H1 (cell line): ENCODE measurements around the gene TEKT5. TPM values are rescaled to one million over a fixed set of nuclear protein-coding genes. Genes with fewer than 3 reads are reported as not detected.

ENCODE experiments used
- CTCF ChIA-PET: fragments of 300-600 bp; sonication (Branson Sonifier 250); formaldehyde crosslinking; loops from one replicate; lab custom pipeline; 2021; ENCODE audit not compliant: partially characterized antibody; lab: Charles Lee
- POLR2A ChIA-PET: fragments of 300-600 bp; sonication (Branson Sonifier 250); formaldehyde crosslinking; loops from one replicate; lab custom pipeline; 2021; ENCODE audit warnings: inconsistent platforms; ENCODE audit not compliant: partially characterized antibody; lab: Charles Lee
- DNase-seq, 2 experiments: peaks; one replicate each; pipeline versions ENCODE4 v3.0.0 to v3.0.0-alpha.2; 2010 to 2022; ENCODE audit warnings: low spot score in 2 of 2, low read depth in 1 of 2, mixed read lengths in 1 of 2
- FAIRE-seq: peaks from 2 replicates; lab custom pipeline; 2011; peaks lifted over from hg19 to GRCh38; lab: Jason Lieb, UNC
- H2AFZ ChIP-seq: 2 replicates; pipeline ENCODE4 v1.8.1; 2012; ENCODE audit warnings: low read length, inconsistent platforms
- H2AK5ac ChIP-seq: 2 replicates; pipeline ENCODE4 v1.6.1; 2013; ENCODE audit warnings: low read depth, low read length
- H2BK120ac ChIP-seq: replicated peaks from 2 replicates; pipeline ENCODE3; 2013; ENCODE audit warnings: low read depth, low read length, inconsistent platforms
- H2BK12ac ChIP-seq: 2 replicates; pipeline ENCODE4 v1.6.1; 2013; ENCODE audit warnings: low read depth, low read length
- H2BK15ac ChIP-seq: 2 replicates; pipeline ENCODE4 v1.6.1; 2013; ENCODE audit warnings: low read length
- H2BK20ac ChIP-seq: 2 replicates; pipeline ENCODE4 v1.6.1; 2013; ENCODE audit warnings: low read length
- H2BK5ac ChIP-seq: 2 replicates; pipeline ENCODE4 v1.6.1; 2013; ENCODE audit warnings: low read depth, low read length
- H3K14ac ChIP-seq: 2 replicates; pipeline ENCODE4 v1.6.1; 2013; ENCODE audit warnings: inconsistent platforms; ENCODE audit not compliant: insufficient read length
- H3K18ac ChIP-seq: 2 replicates; pipeline ENCODE4 v1.6.1; 2013; ENCODE audit warnings: low read length; ENCODE audit errors: extremely low read depth
- H3K23ac ChIP-seq: 2 replicates; pipeline ENCODE4 v1.6.1; 2013; ENCODE audit warnings: inconsistent platforms; ENCODE audit not compliant: insufficient read length
- H3K23me2 ChIP-seq: 2 replicates; pipeline ENCODE4 v1.6.1; 2013; ENCODE audit warnings: low read depth, low read length
- H3K27ac ChIP-seq: 2 replicates; pipeline ENCODE4 v1.6.1; 2011; ENCODE audit warnings: low read depth, low read length, inconsistent platforms
- H3K27me3 ChIP-seq, 4 experiments: replicated peaks in 1 of 4; 1 replicate in 1 of 4; 2 replicates in 3 of 4; pipeline versions ENCODE4 v1.6.1 to v1.8.1; 2011 to 2013; ENCODE audit warnings: low read length in 3 of 4, mild to moderate bottlenecking in 3 of 4, inconsistent platforms in 2 of 4, mixed read lengths in 2 of 4, moderate library complexity in 1 of 4; ENCODE audit not compliant: control insufficient read depth in 3 of 4, insufficient read depth in 3 of 4; ENCODE audit errors: extremely low read depth in 1 of 4
- H3K36me3 ChIP-seq, 4 experiments: 2 replicates each; pipeline versions ENCODE4 v1.6.1 to v1.8.1; 2011 to 2013; ENCODE audit warnings: mild to moderate bottlenecking in 4 of 4, low read length in 3 of 4, moderate library complexity in 2 of 4, control low read depth in 1 of 4, inconsistent platforms in 1 of 4; ENCODE audit not compliant: insufficient read depth in 4 of 4, control insufficient read depth in 2 of 4
- H3K4ac ChIP-seq: replicated peaks from 2 replicates; pipeline ENCODE3; 2013; ENCODE audit warnings: low read length, low read depth, mixed read lengths, inconsistent platforms; ENCODE audit not compliant: insufficient read length
- H3K4me1 ChIP-seq, 4 experiments: replicated peaks in 1 of 4; 1 replicate in 1 of 4; 2 replicates in 3 of 4; pipeline versions ENCODE4 v1.6.1 to v1.8.1; 2011 to 2013; ENCODE audit warnings: low read length in 3 of 4, inconsistent platforms in 2 of 4, mixed read lengths in 1 of 4; ENCODE audit not compliant: insufficient read depth in 4 of 4, control insufficient read depth in 3 of 4
- H3K4me2 ChIP-seq, 2 experiments: 2 replicates each; pipeline versions ENCODE4 v1.6.1 to v1.8.1; 2011 to 2013; ENCODE audit warnings: low read depth in 2 of 2, low read length in 2 of 2, control low read depth in 1 of 2, inconsistent platforms in 1 of 2, mild to moderate bottlenecking in 1 of 2; ENCODE audit not compliant: insufficient read depth in 1 of 2
- H3K4me3 ChIP-seq, 4 experiments: fragments of 200-600, 300-600 bp in 1 of 4; sonication (generic), shearing (Covaris generic), sonication (Bioruptor Twin) in 1 of 4; 2 replicates each; pipeline versions ENCODE4 v1.5.1 to v1.8.1; 2011 to 2016; ENCODE audit warnings: low read length in 4 of 4, low read depth in 3 of 4, control low read depth in 2 of 4, inconsistent platforms in 2 of 4, mild to moderate bottlenecking in 2 of 4, mixed read lengths in 1 of 4, moderate library complexity in 1 of 4; ENCODE audit not compliant: insufficient read depth in 2 of 4; ENCODE audit errors: extremely low read depth in 1 of 4
- H3K56ac ChIP-seq: replicated peaks from 2 replicates; pipeline ENCODE3; 2013; ENCODE audit warnings: low read depth, mild to moderate bottlenecking, mixed read lengths, low read length, inconsistent platforms; ENCODE audit not compliant: insufficient read length
- H3K79me1 ChIP-seq: 2 replicates; pipeline ENCODE4 v1.6.1; 2013; ENCODE audit warnings: low read depth, low read length, control low read depth
- H3K79me2 ChIP-seq, 2 experiments: 2 replicates each; pipeline versions ENCODE4 v1.6.1 to v1.8.1; 2012 to 2013; ENCODE audit warnings: low read length in 2 of 2, mild to moderate bottlenecking in 2 of 2, inconsistent platforms in 1 of 2; ENCODE audit not compliant: insufficient read depth in 2 of 2, control insufficient read depth in 1 of 2
- H3K9ac ChIP-seq, 4 experiments: replicated peaks in 1 of 4; 1 replicate in 1 of 4; 2 replicates in 3 of 4; pipeline versions ENCODE4 v1.6.1 to v1.8.1; 2011 to 2013; ENCODE audit warnings: low read depth in 3 of 4, low read length in 3 of 4, control low read depth in 2 of 4, mild to moderate bottlenecking in 2 of 4, moderate library complexity in 2 of 4, inconsistent platforms in 1 of 4; ENCODE audit errors: extremely low read depth in 1 of 4
- H3K9me3 ChIP-seq, 2 experiments: 2 replicates each; pipeline versions ENCODE4 v1.6.1 to v1.8.1; 2012 to 2013; ENCODE audit warnings: mild to moderate bottlenecking in 2 of 2, moderate library complexity in 2 of 2, control low read depth in 1 of 2, inconsistent platforms in 1 of 2, low read depth in 1 of 2, low read length in 1 of 2, mixed read lengths in 1 of 2; ENCODE audit not compliant: insufficient read depth in 2 of 2
- H4K20me1 ChIP-seq, 2 experiments: replicated peaks in 1 of 2; 2 replicates each; pipeline versions ENCODE3 to v1.8.1; 2011 to 2013; ENCODE audit warnings: inconsistent platforms in 2 of 2, low read length in 2 of 2, mild to moderate bottlenecking in 1 of 2; ENCODE audit not compliant: insufficient read depth in 2 of 2, control insufficient read depth in 1 of 2
- H4K5ac ChIP-seq: 2 replicates; pipeline ENCODE4 v1.6.1; 2013; ENCODE audit warnings: low read length, low read depth, mixed read lengths, inconsistent platforms; ENCODE audit not compliant: insufficient read length
- H4K8ac ChIP-seq: 2 replicates; pipeline ENCODE4 v1.8.0; 2013; ENCODE audit warnings: mild to moderate bottlenecking, moderate library complexity, low read length, inconsistent platforms; ENCODE audit not compliant: insufficient read depth; ENCODE audit errors: extremely low read depth
- H4K91ac ChIP-seq: replicated peaks from 2 replicates; pipeline ENCODE3; 2013; ENCODE audit warnings: low read length, mixed read lengths, inconsistent platforms; ENCODE audit not compliant: insufficient read length
- BACH1 ChIP-seq: IDR thresholded peaks from 2 replicates; pipeline ENCODE4 v1.6.1; 2012; ENCODE audit warnings: low read length, improper control_type of control experiment
- CHD1 ChIP-seq: IDR thresholded peaks from 2 replicates; pipeline ENCODE4 v1.6.1; 2012; ENCODE audit warnings: low read depth, low read length, improper control_type of control experiment
- EZH2 ChIP-seq: fragments of 200-600 bp; sonication (generic); IDR thresholded peaks from 2 replicates; pipeline ENCODE4 v1.7.1; 2012; ENCODE audit warnings: low read depth, mild to moderate bottlenecking, moderate library complexity, low read length, inconsistent platforms; ENCODE audit not compliant: severe bottlenecking
- GABPA ChIP-seq: IDR thresholded peaks from 2 replicates; pipeline ENCODE4 v1.6.1; 2011; ENCODE audit warnings: mild to moderate bottlenecking, low read length, moderate library complexity, borderline replicate concordance; ENCODE audit not compliant: insufficient read depth
- MAX ChIP-seq: IDR thresholded peaks from 2 replicates; pipeline ENCODE4 v1.6.1; 2012; ENCODE audit warnings: inconsistent platforms
- POLR2AphosphoS5 ChIP-seq: IDR thresholded peaks from 2 replicates; pipeline ENCODE4 v1.6.1; 2011; ENCODE audit warnings: low read depth, low read length
- RAD21 ChIP-seq, 2 experiments: IDR thresholded peaks in 1 of 2; conservative IDR thresholded peaks in 1 of 2; 2 replicates each; pipeline ENCODE4 v1.6.1; 2011; ENCODE audit warnings: low read depth in 2 of 2, low read length in 2 of 2, improper control_type of control experiment in 1 of 2, inconsistent platforms in 1 of 2, mild to moderate bottlenecking in 1 of 2, moderate library complexity in 1 of 2
- RFX5 ChIP-seq: IDR thresholded peaks from 2 replicates; pipeline ENCODE4 v1.6.1; 2011; ENCODE audit warnings: low read depth, low read length, improper control_type of control experiment, borderline replicate concordance
- RNF2 ChIP-seq: fragments of 200-900, 300-1000 bp; sonication (generic); IDR thresholded peaks from 2 replicates; pipeline ENCODE4 v1.7.1; 2016; ENCODE audit warnings: borderline replicate concordance, low read depth, mild to moderate bottlenecking, antibody characterized with exemption, low read length; ENCODE audit not compliant: poor library complexity, severe bottlenecking; ENCODE audit errors: missing control alignments
- SP1 ChIP-seq: IDR thresholded peaks from 2 replicates; pipeline ENCODE4 v1.6.1; 2011; ENCODE audit warnings: low read depth, low read length
- USF2 ChIP-seq: IDR thresholded peaks from 2 replicates; pipeline ENCODE4 v1.6.1; 2011; ENCODE audit warnings: low read length, improper control_type of control experiment
- polyA plus RNA-seq, 7 experiments: library from polyadenylated mRNA; depleted of rRNA in 3 of 7; stranded (reverse) in 5 of 7; unstranded in 2 of 7; fragments of >200 nt in 5 of 7; fragments of 200-250 nt in 2 of 7; gene quantifications; 1 replicate in 5 of 7; 2 replicates in 1 of 7; 4 replicates in 1 of 7; pipeline versions ENCODE4 v1.2.1 to v1.2.3, GENCODE V29; 2011 to 2013; ENCODE audit warnings: missing spikeins in 2 of 7, mixed read lengths in 2 of 7
- total RNA-seq: library from RNA; stranded (reverse); fragmentation: NEBNext Ultra II Directional; extraction: Animal tissue kit (Norgen Biotek cat#: 25700); gene quantifications from 2 replicates; pipeline ENCODE4 v1.2.1, GENCODE V29; 2021

Gene TEKT5
- total and polyA plus RNA-seq, 2 of the 8 experiments (the other 6 are each of a cell fraction or from before 2014, with no cell fraction given): 0.95 TPM; not detected in 1

GRCh38 chr16:10679921-10680320 is 14.8 kb downstream of the TEKT5 start:
- Histone ChIP-seq H2AK5ac (no peak overlapping the region), H4K91ac (no peak overlapping the region), H3K4me2 (no peak overlapping the region), H2BK5ac (no peak overlapping the region), H4K5ac (no peak overlapping the region), H2BK120ac (no peak overlapping the region), H4K8ac (no peak overlapping the region), H3K79me1 (no peaks in the 10 kb centered on the region), H3K9ac (no peak overlapping the region; a peak in 1 of 7 replicates), H3K27ac (no peak overlapping the region), H3K79me2 (no peaks in the 10 kb centered on the region), H3K56ac (no peak overlapping the region), H3K4me1 (peaks cover 0 to 6% (median 2%) of the 10 kb centered on the region in 4 experiments; a peak in 4 of 7 replicates), H3K9me3 (no peaks in the 10 kb centered on the region), H2BK20ac (no peak overlapping the region), H4K20me1 (no peaks in the 10 kb centered on the region), H2BK15ac (no peak overlapping the region), H3K23ac (no peak overlapping the region), H3K4me3 (no peak overlapping the region), H3K36me3 (no peaks in the 10 kb centered on the region), H3K4ac (no peak overlapping the region), H3K18ac (no peak overlapping the region), H3K23me2 (no peaks in the 10 kb centered on the region), H2BK12ac (no peak overlapping the region), H3K14ac (no peak overlapping the region), H3K27me3 (no peaks in the 10 kb centered on the region), H2AFZ (no peak overlapping the region)
- FAIRE-seq (no peak), DNase-seq (no peak)
- POLR2A ChIA-PET: interaction anchor here (0.6 kb wide), 1 partner anchor 12 kb away, joined by 3 read pairs; no protein-coding TSS in a partner anchor
- TF ChIP-seq GABPA: no peak
- no peak for TF ChIP-seq CHD1
- TF ChIP-seq MAX: no peak
- no peak for TF ChIP-seq USF2
- no peak for TF ChIP-seq POLR2AphosphoS5
- no peak for TF ChIP-seq RAD21 (IDR thresholded peaks at IDR 0.05 in 1 of 2, conservative IDR thresholded peaks at IDR 0.05 in 1 of 2; ENCODE audit: low read depth in 2 of 2, low read length in 2 of 2)
- no peak for TF ChIP-seq RFX5
- TF ChIP-seq BACH1: no peak
- no peak for TF ChIP-seq EZH2
- TF ChIP-seq SP1: no peak
- TF ChIP-seq RNF2: no peak
- CTCF ChIA-PET: interaction anchor here (2.7 kb wide), 1 partner anchor 11 kb away, joined by 17 read pairs; no protein-coding TSS in a partner anchor
